Trophoblast cell (in vitro differentiated cells and primary cell): ENCODE results near the gene ROBO1.

Experiments
- DNase-seq, 2 donors: peaks; one replicate each; pipeline ENCODE4 v3.0.0-alpha.2; 2016
- H2AFZ ChIP-seq: 2 replicates; pipeline ENCODE4 v1.6.1; 2013; ENCODE audit warnings: low read length, moderate library complexity, mild to moderate bottlenecking; ENCODE audit not compliant: insufficient read depth, poor library complexity
- H2AK5ac ChIP-seq: 2 replicates; pipeline ENCODE4 v1.6.1; 2013; ENCODE audit warnings: mild to moderate bottlenecking, low read length
- H2BK120ac ChIP-seq: 2 replicates; pipeline ENCODE4 v1.6.1; 2013; ENCODE audit warnings: low read length, mild to moderate bottlenecking, moderate library complexity; ENCODE audit not compliant: insufficient read depth, poor library complexity
- H2BK12ac ChIP-seq: 2 replicates; pipeline ENCODE4 v1.6.1; 2013; ENCODE audit warnings: mild to moderate bottlenecking, low read length, moderate library complexity
- H2BK5ac ChIP-seq: 2 replicates; pipeline ENCODE4 v1.6.1; 2013; ENCODE audit warnings: low read length, low read depth, moderate library complexity, mild to moderate bottlenecking; ENCODE audit not compliant: poor library complexity
- H3K14ac ChIP-seq: 2 replicates; pipeline ENCODE4 v1.6.1; 2013; ENCODE audit warnings: mild to moderate bottlenecking, low read length
- H3K18ac ChIP-seq: 2 replicates; pipeline ENCODE4 v1.6.1; 2013; ENCODE audit warnings: mild to moderate bottlenecking, low read length
- H3K23ac ChIP-seq: 2 replicates; pipeline ENCODE4 v1.6.1; 2013; ENCODE audit warnings: low read length
- H3K27ac ChIP-seq: 2 replicates; pipeline ENCODE4 v1.5.1; 2013; ENCODE audit warnings: low read depth, mild to moderate bottlenecking, inconsistent platforms, low read length, moderate library complexity
- H3K27me3 ChIP-seq: 2 replicates; pipeline ENCODE4 v1.6.1; 2013; ENCODE audit warnings: inconsistent platforms, mild to moderate bottlenecking, low read length, moderate library complexity; ENCODE audit not compliant: insufficient read depth
- H3K36me3 ChIP-seq, 2 experiments: 1 replicate in 1 of 2; 2 replicates in 1 of 2; pipeline ENCODE4 v1.6.1; 2013; ENCODE audit warnings: low read length in 2 of 2, mild to moderate bottlenecking in 2 of 2, moderate library complexity in 1 of 2; ENCODE audit not compliant: insufficient read depth in 2 of 2, control insufficient read depth in 1 of 2
- H3K4ac ChIP-seq: 2 replicates; pipeline ENCODE4 v1.6.1; 2013; ENCODE audit warnings: low read depth, mild to moderate bottlenecking, low read length, moderate library complexity
- H3K4me1 ChIP-seq, 2 experiments: 1 replicate in 1 of 2; 2 replicates in 1 of 2; pipeline ENCODE4 v1.6.1; 2013; ENCODE audit warnings: low read length in 2 of 2, mild to moderate bottlenecking in 2 of 2, moderate library complexity in 1 of 2; ENCODE audit not compliant: insufficient read depth in 2 of 2, control insufficient read depth in 1 of 2
- H3K4me2 ChIP-seq: 2 replicates; pipeline ENCODE4 v1.6.1; 2013; ENCODE audit warnings: inconsistent platforms, mild to moderate bottlenecking, low read length, moderate library complexity
- H3K4me3 ChIP-seq: 2 replicates; pipeline ENCODE4 v1.5.1; 2013; ENCODE audit warnings: mild to moderate bottlenecking, low read depth, low read length, inconsistent platforms
- H3K79me1 ChIP-seq: one replicate; pipeline ENCODE4 v1.6.1; 2013; ENCODE audit warnings: low read length
- H3K79me2 ChIP-seq: 2 replicates; pipeline ENCODE4 v1.6.1; 2013; ENCODE audit warnings: low read length, mild to moderate bottlenecking; ENCODE audit not compliant: control insufficient read depth, insufficient read depth, poor library complexity
- H3K9ac ChIP-seq: 2 replicates; pipeline ENCODE4 v1.6.1; 2013; ENCODE audit warnings: mild to moderate bottlenecking, low read length
- H3K9me3 ChIP-seq: 2 replicates; pipeline ENCODE4 v1.6.1; 2013; ENCODE audit warnings: low read depth, mild to moderate bottlenecking, control low read depth, inconsistent platforms, low read length; ENCODE audit not compliant: insufficient read depth
- H4K12ac ChIP-seq: 2 replicates; pipeline ENCODE4 v1.6.1; 2013; ENCODE audit warnings: low read depth, mild to moderate bottlenecking, low read length, moderate library complexity
- H4K8ac ChIP-seq: 2 replicates; pipeline ENCODE4 v1.6.1; 2013; ENCODE audit warnings: low read depth, mild to moderate bottlenecking, low read length, moderate library complexity
- H4K91ac ChIP-seq: one replicate; pipeline ENCODE4 v1.6.1; 2013; ENCODE audit warnings: low read depth, mild to moderate bottlenecking, low read length, moderate library complexity
- WGBS: extraction: QIAGEN DNeasy Blood & Tissue Kit; methylation state at CpG from one replicate; pipeline ENCODE4 v1.1.7; 2013; ENCODE audit warnings: missing lambda C conversion rate; ENCODE audit not compliant: insufficient read length, insufficient coverage; ENCODE audit errors: extremely low coverage; 5-methylcytosine and 5-hydroxymethylcytosine counted together

The ROBO1 gene

DNA sequence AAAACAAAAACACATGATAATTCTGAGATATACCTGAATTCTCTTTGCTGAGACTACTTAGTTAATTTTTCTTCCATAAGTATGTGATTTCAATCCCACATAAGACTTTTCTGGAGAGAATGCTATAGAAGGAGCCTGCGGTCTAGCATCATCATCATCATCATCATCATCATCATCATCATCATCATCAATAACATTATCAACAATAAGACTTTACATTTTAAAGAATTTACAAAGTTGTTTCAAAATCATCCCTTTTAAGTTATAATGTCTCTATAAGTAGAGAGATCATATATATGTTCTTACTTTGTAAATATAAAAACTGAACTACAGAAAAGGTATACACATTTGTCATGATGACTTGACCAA lies 965.3 kb downstream of the ROBO1 start:
- Histone ChIP-seq H4K12ac (no peak overlapping the region), H4K8ac (no peak overlapping the region), H3K79me2 (no peaks in the 10 kb centered on the region), H3K4ac (no peak overlapping the region), H2BK5ac (no peak overlapping the region), H2BK12ac (no peak overlapping the region), H3K27me3 (no peaks in the 10 kb centered on the region), H3K14ac (no peak overlapping the region), H3K9me3 (no peaks in the 10 kb centered on the region), H3K18ac (no peak overlapping the region), H3K4me1 (no peaks in the 10 kb centered on the region), H2AK5ac (no peak overlapping the region), H2BK120ac (no peak overlapping the region), H4K91ac (no peak overlapping the region), H3K27ac (no peak overlapping the region), H3K9ac (no peak overlapping the region), H3K79me1 (no peaks in the 10 kb centered on the region), H3K4me2 (no peak overlapping the region), H3K4me3 (no peak overlapping the region), H3K36me3 (no peaks in the 10 kb centered on the region), H2AFZ (no peak overlapping the region), H3K23ac (no peak overlapping the region)
- no peak for DNase-seq
- no CpG with 5 or more reads among the region's 1 CpG for WGBS

DNA sequence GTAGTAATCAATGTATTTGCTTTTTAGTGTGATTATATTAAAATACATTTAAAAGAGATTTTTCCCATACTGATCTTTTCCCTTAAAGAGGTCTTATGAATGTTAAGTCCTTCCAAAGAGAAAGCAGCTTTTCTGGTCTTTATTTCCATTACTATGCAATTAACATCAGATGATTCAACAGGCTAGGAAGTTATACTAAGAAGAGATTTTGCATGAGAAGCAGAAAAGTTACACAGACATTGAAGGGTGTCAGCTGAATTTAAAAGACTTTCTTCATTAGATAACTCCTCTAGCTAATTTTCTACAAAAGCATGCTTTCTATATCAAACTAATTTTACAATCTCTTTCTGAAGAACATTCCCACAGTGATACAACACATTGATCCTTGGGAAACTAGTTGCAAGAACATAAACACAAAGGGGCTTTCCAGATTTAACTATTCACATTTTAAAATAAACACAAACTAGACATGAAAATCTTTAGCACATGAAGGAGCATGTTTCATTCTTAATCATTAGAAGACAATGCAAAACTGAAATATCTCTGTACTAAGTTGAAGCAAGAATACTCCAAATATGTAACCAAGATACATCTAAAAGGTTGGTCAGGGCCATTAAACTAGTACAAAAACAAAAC lies 965.8 kb downstream of the ROBO1 start:
- Histone ChIP-seq H2BK120ac (no peak overlapping the region), H4K8ac (no peak overlapping the region), H2AFZ (no peak overlapping the region), H2BK12ac (no peak overlapping the region), H3K9ac (no peak overlapping the region), H3K79me1 (no peaks in the 10 kb centered on the region), H3K79me2 (no peaks in the 10 kb centered on the region), H2BK5ac (no peak overlapping the region), H3K14ac (no peak overlapping the region), H4K12ac (no peak overlapping the region), H3K27ac (no peak overlapping the region), H3K4me2 (no peak overlapping the region), H3K27me3 (no peaks in the 10 kb centered on the region), H3K18ac (no peak overlapping the region), H3K4ac (no peak overlapping the region), H3K23ac (no peak overlapping the region), H3K9me3 (no peaks in the 10 kb centered on the region), H3K36me3 (no peaks in the 10 kb centered on the region), H3K4me1 (no peaks in the 10 kb centered on the region), H2AK5ac (no peak overlapping the region), H4K91ac (no peak overlapping the region), H3K4me3 (no peak overlapping the region)
- no peak for DNase-seq

DNA sequence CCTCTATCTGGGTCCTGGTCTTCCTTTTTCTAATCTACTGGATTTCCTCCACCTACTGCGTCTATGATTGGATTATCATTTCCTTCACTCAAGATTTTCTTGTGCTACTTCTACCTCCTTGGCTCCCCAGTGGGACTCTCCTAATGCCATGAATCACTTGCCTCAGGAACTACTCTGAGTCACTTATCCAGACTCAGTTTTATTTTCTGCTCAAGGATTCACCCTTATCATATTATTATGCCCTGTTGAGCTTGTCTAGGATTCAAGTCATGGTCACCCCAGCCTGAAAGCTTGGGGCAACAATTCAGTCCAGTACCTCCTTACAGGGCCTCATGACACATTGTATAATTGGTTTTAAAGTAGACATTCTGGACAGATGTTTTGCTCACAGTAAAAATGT lies 968.1 kb downstream of the ROBO1 start:
- H3K14ac ChIP-seq: no peak overlapping the region
- no peak overlapping the region for H3K18ac ChIP-seq
- H3K79me2 ChIP-seq: no peaks in the 10 kb centered on the region
- H2BK12ac ChIP-seq: no peak overlapping the region
- H4K12ac ChIP-seq: no peak overlapping the region
- H2BK120ac ChIP-seq: no peak overlapping the region
- no peaks in the 10 kb centered on the region for H3K4me1 ChIP-seq
- no peaks in the 10 kb centered on the region for H3K79me1 ChIP-seq
- H3K27me3 ChIP-seq: no peaks in the 10 kb centered on the region
- no peak overlapping the region for H3K23ac ChIP-seq
- no peak overlapping the region for H3K4me2 ChIP-seq
- H2AFZ ChIP-seq: no peak overlapping the region
- WGBS: no CpG with 5 or more reads among the region's 1 CpG
- no peak overlapping the region for H4K8ac ChIP-seq
- no peak overlapping the region for H3K9ac ChIP-seq
- no peak for DNase-seq
- no peak overlapping the region for H4K91ac ChIP-seq
- no peak overlapping the region for H2BK5ac ChIP-seq
- no peak overlapping the region for H3K4me3 ChIP-seq
- H3K36me3 ChIP-seq: no peaks in the 10 kb centered on the region
- no peak overlapping the region for H3K4ac ChIP-seq
- H3K9me3 ChIP-seq: no peaks in the 10 kb centered on the region
- no peak overlapping the region for H2AK5ac ChIP-seq
- H3K27ac ChIP-seq: no peak overlapping the region

DNA sequence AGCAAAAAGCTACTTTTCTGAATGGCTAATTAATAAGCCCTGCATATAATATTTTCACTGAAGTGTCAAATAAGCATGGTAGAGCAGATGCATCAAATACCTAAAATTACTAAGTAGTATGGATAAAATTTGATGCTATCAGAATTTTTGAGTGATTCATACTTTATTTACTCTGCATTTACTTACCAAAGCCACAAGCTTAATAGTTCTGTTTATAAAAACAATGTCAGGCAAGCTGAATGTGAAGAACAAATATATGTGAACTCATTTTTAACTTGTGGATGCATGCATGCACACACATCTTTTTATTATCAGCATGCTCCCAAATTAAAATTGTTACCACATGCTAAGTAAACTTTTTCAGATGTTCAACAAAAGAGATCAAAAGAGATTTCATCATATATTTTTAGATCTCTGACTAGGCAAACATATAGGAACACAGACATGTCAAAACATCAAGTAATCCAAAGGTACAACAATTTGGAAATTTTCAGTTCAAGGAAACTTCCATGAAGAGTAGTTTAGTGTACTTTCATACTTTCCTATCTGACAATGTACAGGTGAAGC lies 969.4 kb downstream of the ROBO1 start:
- Histone ChIP-seq H3K14ac (no peak overlapping the region), H3K23ac (no peak overlapping the region), H2AK5ac (no peak overlapping the region), H3K4me3 (no peak overlapping the region), H2BK5ac (no peak overlapping the region), H3K79me1 (no peaks in the 10 kb centered on the region), H2BK120ac (no peak overlapping the region), H3K9me3 (no peaks in the 10 kb centered on the region), H3K27me3 (no peaks in the 10 kb centered on the region), H4K12ac (no peak overlapping the region), H2BK12ac (no peak overlapping the region), H3K18ac (no peak overlapping the region), H3K27ac (no peak overlapping the region), H3K36me3 (no peaks in the 10 kb centered on the region), H2AFZ (no peak overlapping the region), H3K4me1 (no peaks in the 10 kb centered on the region), H3K9ac (no peak overlapping the region), H4K8ac (no peak overlapping the region), H4K91ac (no peak overlapping the region), H3K4ac (no peak overlapping the region), H3K79me2 (no peaks in the 10 kb centered on the region), H3K4me2 (no peak overlapping the region)
- no peak for DNase-seq
